Heart left ventricle (tissue), 16 donors: ENCODE measurements around the gene CD2AP. TPM values are rescaled to one million over a fixed set of nuclear protein-coding genes. Genes with fewer than 3 reads are reported as not detected.

Source experiments
- ATAC-seq, 4 donors: fragments of 200-7000 bp; cut with Tn5 transposase; one replicate each; pipeline ENCODE4 v1.9.1; 2020 to 2022; ENCODE audit warnings: moderate library complexity in 4 of 4, mild to moderate bottlenecking in 3 of 4, moderate number of reproducible peaks in 1 of 4
- DNase-seq, 5 donors: peaks; one replicate each; pipeline ENCODE4 v3.0.0-alpha.2; 2020
- H3K27ac ChIP-seq, 12 donors: fragments of 200-600 bp; sonication (generic) in 4 of 12; one replicate each; pipeline versions ENCODE4 v1.5.0 to v1.8.0; 2016 to 2022; ENCODE audit warnings: mild to moderate bottlenecking in 2 of 12
- H3K27me3 ChIP-seq, 9 donors: fragments of 200-600 bp; sonication (generic) in 2 of 9; one replicate each; pipeline versions ENCODE4 v1.5.1 to v1.8.0; 2016 to 2022; ENCODE audit warnings: mild to moderate bottlenecking in 3 of 9
- H3K36me3 ChIP-seq, 9 donors: fragments of 200-600 bp; sonication (generic) in 2 of 9; one replicate each; pipeline versions ENCODE4 v1.5.0 to v1.8.0; 2018 to 2022; ENCODE audit warnings: mild to moderate bottlenecking in 2 of 9
- H3K4me1 ChIP-seq, 12 donors: fragments of 200-600 bp; sonication (generic) in 4 of 12; one replicate each; pipeline versions ENCODE4 v1.5.0 to v1.8.0; 2016 to 2022; ENCODE audit warnings: mild to moderate bottlenecking in 3 of 12
- H3K4me3 ChIP-seq, 12 donors: fragments of 200-600 bp; sonication (generic) in 4 of 12; one replicate each; pipeline versions ENCODE4 v1.5.0 to v1.8.0; 2017 to 2022; ENCODE audit warnings: mild to moderate bottlenecking in 9 of 12, moderate library complexity in 4 of 12
- H3K9me3 ChIP-seq, 12 donors: fragments of 200-600 bp; sonication (generic) in 4 of 12; one replicate each; pipeline versions ENCODE4 v1.5.0 to v1.8.0; 2016 to 2022; ENCODE audit warnings: mild to moderate bottlenecking in 1 of 12
- CTCF ChIP-seq, 12 donors: fragments of 200-600 bp; sonication (generic) in 4 of 12; IDR thresholded peaks; one replicate each; pipeline versions ENCODE4 v1.5.0 to v1.8.0; 2018 to 2022; ENCODE audit warnings: antibody characterized with exemption in 12 of 12, mild to moderate bottlenecking in 5 of 12
- POLR2A ChIP-seq, 2 donors: fragments of 450-650 bp; IDR thresholded peaks; one replicate each; pipeline ENCODE4 v1.6.1; 2017; ENCODE audit warnings: antibody characterized with exemption in 2 of 2, mild to moderate bottlenecking in 2 of 2, moderate library complexity in 2 of 2
- WGBS, 4 donors: extraction: QIAGEN DNeasy Blood & Tissue Kit in 2 of 4; methylation state at CpG; one replicate each; pipeline versions ENCODE4 v1.1.5 to v1.1.7; 2013 to 2018; 5-methylcytosine and 5-hydroxymethylcytosine counted together
- intact Hi-C, 10 donors: fragments of 100-400 bp; cut with DNase I; formaldehyde crosslinking; loops; one replicate each; pipeline versions ENCODE4 v1.11.1 to v1.14.2; 2022
- polyA plus RNA-seq, 2 donors: library from polyadenylated mRNA; stranded (reverse); fragments of 200-250 nt; gene quantifications; one replicate each; pipeline ENCODE4 v1.2.3, GENCODE V29; 2013
- total RNA-seq, 9 donors: library from RNA; depleted of rRNA in 2 of 9; stranded (reverse); fragments of >200 nt in 2 of 9; fragmentation: NEBNext Ultra II Directional in 3 of 9; extraction: Animal tissue kit (Norgen Biotek cat#: 25700) in 3 of 9; gene quantifications; one replicate each; pipeline versions ENCODE4 v1.1.0 to v1.2.4, GENCODE V29; 2016 to 2023
- donor health status: ischemic (EF 13 %, LVEDD 7.1; RV severe dilation, severe dysfunction).
- donor health status: healthy with polysubstance abuse.
- donor health status: DM: no; HTN: yes; CAD: no.
- donor health status: DM: no; HTN: no; CAD: no.
- donor health status: ischemic (EF 25% LVEDD 6.9; RV normal size, moderate dysfunction).
- donor health status: ischemic (EF 25% LVEDD 5.7; RV mildly dilated, moderate dysfunction).
- donor health status: healthy.
- donor health status: DM: yes; HTN: yes; CAD: no.
- donor health status: ischemic (EF 35%, LVEDD 5.7; RV mildly dilated, moderate dysfunction).
- donor health status: nonischemic (EF 11% LVEDD 7.7; RV severe dilation, severe dysfunction).
- donor health status: DM: yes; HTN: yes; CAD: no.
- donor health status: PGD.
- donor health status: ischemic (EF 29% LVEDD 5.4; RV normal size, mild dysfunction).
- donor health status: nonischemic (EF 23%, LVEDD 6.1; RV moderate dilation, normal function).

Gene CD2AP
- total and polyA plus RNA-seq, 11 donors: 6.4 to 18.0 (median 11.4) TPM

DNA sequence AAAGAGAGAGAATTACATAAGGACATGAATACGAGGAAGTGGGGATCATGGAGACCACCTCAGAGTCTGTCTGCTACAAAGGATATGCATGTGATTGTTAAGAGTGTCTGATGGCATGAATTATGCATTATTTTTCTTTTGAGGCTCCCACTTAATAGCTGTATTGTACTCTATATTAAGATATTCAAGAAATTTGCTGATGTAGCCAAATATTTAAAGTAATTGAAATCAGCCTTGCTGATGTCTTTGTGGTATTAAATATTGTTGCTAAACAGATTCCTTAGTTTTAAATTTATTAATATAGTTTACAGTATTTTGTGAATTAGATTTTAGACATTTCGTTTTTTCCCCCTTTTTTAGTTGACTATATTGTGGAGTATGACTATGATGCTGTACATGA is 25.3 kb downstream of the CD2AP start:
- Histone ChIP-seq H3K4me1 (peaks cover 0 to 36% (median 11%) of the 10 kb centered on the region in 12 donors), H3K27me3 (no peaks in the 10 kb centered on the region)
- no peak for DNase-seq

GRCh38 chr6:47509937-47510336 is 32.3 kb downstream of the CD2AP start:
- TF ChIP-seq CTCF (IDR thresholded peaks at IDR 0.05): no peak
- TF ChIP-seq POLR2A (IDR thresholded peaks at IDR 0.05): no peak
- 91 to 100% (median 98%) methylated on average over 1 of the region's 1 CpG for WGBS, 4 donors
- Histone ChIP-seq H3K9me3 (peaks cover 0 to 20% (median 11%) of the 10 kb centered on the region in 12 donors), H3K36me3 (peaks cover 0 to 7% (median 0%) of the 10 kb centered on the region in 9 donors), H3K4me3 (no peak overlapping the region), H3K4me1 (peaks cover 0 to 9% (median 0%) of the 10 kb centered on the region in 12 donors), H3K27ac (no peak overlapping the region), H3K27me3 (no peaks in the 10 kb centered on the region)
- no peak for ATAC-seq
- no peak for DNase-seq
- intact Hi-C loops: no loop called here

More for the DNA sequence above, 25.3 kb downstream of the CD2AP start:
- Histone ChIP-seq H3K4me3 (no peak overlapping the region), H3K9me3 (no peaks in the 10 kb centered on the region), H3K36me3 (peaks cover 0 to 10% (median 4%) of the 10 kb centered on the region in 9 donors), H3K27ac (no peak overlapping the region)
- TF ChIP-seq POLR2A (IDR thresholded peaks at IDR 0.05) (no peak), CTCF (IDR thresholded peaks at IDR 0.05) (no peak)
- intact Hi-C loops: no loop called here
- no peak for ATAC-seq
- 81 to 87% (median 83%) methylated on average over 2 of the region's 2 CpGs for WGBS, 4 donors

GRCh38 chr6:47512872-47513271 is 35.3 kb downstream of the CD2AP start:
- Histone ChIP-seq H3K9me3 (peaks cover 0 to 20% (median 11%) of the 10 kb centered on the region in 12 donors), H3K27ac (no peak overlapping the region), H3K36me3 (peaks cover 0 to 3% (median 0%) of the 10 kb centered on the region in 9 donors), H3K4me3 (no peak overlapping the region), H3K4me1 (no peaks in the 10 kb centered on the region), H3K27me3 (no peaks in the 10 kb centered on the region)
- DNase-seq (no peak), ATAC-seq (no peak)
- TF ChIP-seq CTCF (IDR thresholded peaks at IDR 0.05): no peak
- no peak for TF ChIP-seq POLR2A (IDR thresholded peaks at IDR 0.05)
- intact Hi-C loops: no loop called here

DNA sequence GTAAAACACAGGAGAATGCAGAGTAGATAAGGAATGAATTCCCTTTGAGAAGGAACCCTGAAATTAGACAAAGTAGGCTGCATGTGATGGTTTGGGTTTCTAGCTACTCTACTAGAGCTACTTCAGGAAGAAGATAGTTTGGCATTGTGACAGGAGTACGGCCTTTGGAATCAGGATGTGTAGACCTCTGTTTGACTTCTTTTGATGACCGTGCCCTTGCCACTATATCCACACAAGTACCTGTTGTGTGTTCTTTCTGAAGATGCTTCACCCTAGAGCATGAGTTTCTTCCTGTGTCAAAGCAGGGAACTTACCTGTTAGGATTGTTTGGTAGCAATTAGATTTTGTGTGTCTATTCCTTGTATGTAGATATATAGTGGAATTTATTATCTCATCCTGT is 41.7 kb downstream of the CD2AP start:
- intact Hi-C loops: no loop called here
- no peak overlapping the region for H3K4me3 ChIP-seq
- no peaks in the 10 kb centered on the region for H3K9me3 ChIP-seq
- no peaks in the 10 kb centered on the region for H3K27me3 ChIP-seq
- WGBS, 4 donors: 61 to 77% (median 62%) methylated on average over 2 of the region's 2 CpGs
- DNase-seq (no peak), ATAC-seq (no peak)
- no peak overlapping the region for H3K27ac ChIP-seq
- no peak for TF ChIP-seq CTCF (IDR thresholded peaks at IDR 0.05)
- TF ChIP-seq POLR2A (IDR thresholded peaks at IDR 0.05): no peak
- no peaks in the 10 kb centered on the region for H3K36me3 ChIP-seq
- peaks cover 0 to 13% (median 4%) of the 10 kb centered on the region in 12 donors for H3K4me1 ChIP-seq
